GM23338 (cell line): Measurements from ENCODE around the gene BICD2. TPM values are rescaled to one million over a fixed set of nuclear protein-coding genes. Genes with fewer than 3 reads are reported as not detected.

Source experiments
- ATAC-seq: fragments of 200-7000 bp; cut with Tn5 transposase; 3 replicates; pipeline ENCODE4 v1.9.1; 2020
- DNase-seq: peaks from one replicate; pipeline ENCODE4 v3.0.0-alpha.2; 2015; ENCODE audit warnings: low spot score
- H2AFZ ChIP-seq: fragments of 200-600 bp; sonication (generic); 2 replicates; pipeline ENCODE4 v1.8.0; 2016; ENCODE audit warnings: antibody characterized with exemption, mild to moderate bottlenecking, moderate library complexity
- H3F3A ChIP-seq: fragments of 200-600 bp; sonication (generic); replicated peaks from 2 replicates; pipeline ENCODE4 v1.8.0; 2017; ENCODE audit warnings: antibody characterized with exemption, mixed run types, low read depth
- H3K27ac ChIP-seq: fragments of 200-600 bp; sonication (generic); 2 replicates; pipeline ENCODE4 v1.6.1; 2016; ENCODE audit warnings: low read depth
- H3K27me3 ChIP-seq: fragments of 200-600 bp; sonication (generic); 2 replicates; pipeline ENCODE4 v1.8.0; 2016; ENCODE audit warnings: mild to moderate bottlenecking, mixed run types, moderate library complexity; ENCODE audit not compliant: insufficient read depth
- H3K36me3 ChIP-seq: fragments of 200-600 bp; sonication (generic); 2 replicates; pipeline ENCODE4 v1.8.0; 2016; ENCODE audit warnings: mild to moderate bottlenecking; ENCODE audit not compliant: insufficient read depth
- H3K4me1 ChIP-seq: fragments of 200-600 bp; sonication (generic); 2 replicates; pipeline ENCODE4 v1.8.0; 2016; ENCODE audit warnings: mild to moderate bottlenecking, moderate library complexity; ENCODE audit not compliant: insufficient read depth
- H3K4me2 ChIP-seq: fragments of 200-600 bp; sonication (generic); 2 replicates; pipeline ENCODE4 v1.7.1; 2017; ENCODE audit warnings: mixed run types
- H3K4me3 ChIP-seq: fragments of 200-600 bp; sonication (generic); 2 replicates; pipeline ENCODE4 v1.6.1; 2016; ENCODE audit warnings: mixed run types
- H3K79me2 ChIP-seq: fragments of 200-600 bp; sonication (generic); replicated peaks from 2 replicates; pipeline ENCODE4 v1.8.0; 2017; ENCODE audit warnings: mild to moderate bottlenecking; ENCODE audit not compliant: insufficient read depth
- H3K9me2 ChIP-seq: fragments of 200-600 bp; sonication (generic); 2 replicates; pipeline ENCODE4 v1.8.0; 2017; ENCODE audit not compliant: insufficient read depth
- H4K20me1 ChIP-seq: fragments of 200-600 bp; sonication (generic); replicated peaks from 2 replicates; pipeline ENCODE4 v1.8.0; 2017; ENCODE audit warnings: mild to moderate bottlenecking; ENCODE audit not compliant: insufficient read depth
- H3K27ac Mint-ChIP-seq: 2 replicates; pipeline ENCODE4 v1.8.0; 2020; ENCODE audit warnings: inconsistent platforms, mild to moderate bottlenecking, moderate library complexity, mixed read lengths
- H3K27me3 Mint-ChIP-seq: 3 replicates; pipeline ENCODE4 v1.8.0; 2022; ENCODE audit warnings: low read depth, mild to moderate bottlenecking, moderate library complexity, mixed read lengths, inconsistent platforms; ENCODE audit not compliant: insufficient read depth, poor library complexity
- H3K36me3 Mint-ChIP-seq: 3 replicates; pipeline ENCODE4 v1.8.0; 2021; ENCODE audit warnings: low read depth, mild to moderate bottlenecking, inconsistent platforms, moderate library complexity, mixed read lengths
- H3K4me1 Mint-ChIP-seq: 3 replicates; pipeline ENCODE4 v1.8.0; 2020; ENCODE audit warnings: mild to moderate bottlenecking, inconsistent platforms, mixed read lengths
- H3K4me3 Mint-ChIP-seq: 3 replicates; pipeline ENCODE4 v1.8.0; 2021; ENCODE audit warnings: moderate library complexity, mild to moderate bottlenecking, inconsistent platforms, mixed read lengths
- H3K9me3 Mint-ChIP-seq: 3 replicates; pipeline ENCODE4 v1.8.0; 2020; ENCODE audit warnings: moderate library complexity, mild to moderate bottlenecking, inconsistent platforms, mixed read lengths
- CREB1 ChIP-seq: fragments of 250-450 bp; sonication (Bioruptor Pico); IDR thresholded peaks from 2 replicates; pipeline ENCODE4 v1.5.0; 2020; ENCODE audit warnings: low read depth, mild to moderate bottlenecking, moderate library complexity
- EZH2 ChIP-seq: fragments of 200-600 bp; sonication (generic); IDR thresholded peaks from one replicate; pipeline ENCODE4 v1.8.0; 2017; ENCODE audit warnings: antibody characterized with exemption, mild to moderate bottlenecking, low read depth; ENCODE audit not compliant: unreplicated experiment
- EZH2phosphoT487 ChIP-seq: fragments of 200-600 bp; sonication (generic); IDR thresholded peaks from one replicate; pipeline ENCODE4 v1.8.1; 2018; ENCODE audit warnings: antibody characterized with exemption; ENCODE audit not compliant: unreplicated experiment
- JUNB ChIP-seq: IDR thresholded peaks from one replicate; pipeline ENCODE4 v1.6.1; 2016; ENCODE audit warnings: antibody characterized with exemption; ENCODE audit not compliant: unreplicated experiment
- NANOG ChIP-seq: IDR thresholded peaks from 2 replicates; pipeline ENCODE4 v1.6.1; 2016; ENCODE audit warnings: antibody characterized with exemption, borderline replicate concordance
- POLR2AphosphoS5 ChIP-seq: IDR thresholded peaks from 2 replicates; pipeline ENCODE4 v1.6.1; 2016; ENCODE audit warnings: antibody characterized with exemption, low read depth
- STAT1 ChIP-seq: IDR thresholded peaks from one replicate; pipeline ENCODE4 v1.6.1; 2016; ENCODE audit warnings: antibody characterized with exemption; ENCODE audit not compliant: unreplicated experiment
- ZNF114 ChIP-seq: fragments of 250-450 bp; sonication (Bioruptor Pico); IDR thresholded peaks from 2 replicates; pipeline ENCODE4 v1.5.0; 2020; ENCODE audit warnings: mild to moderate bottlenecking, moderate library complexity
- ZNF331 ChIP-seq: fragments of 250-450 bp; sonication (Bioruptor Pico); IDR thresholded peaks from 2 replicates; pipeline ENCODE4 v1.5.0; 2020; ENCODE audit warnings: low read depth, mild to moderate bottlenecking, moderate library complexity
- polyA plus RNA-seq: library from polyadenylated mRNA; unstranded; fragments of >200 nt; fragmentation: Nextera tagmentation; extraction: Ambion mirVana; gene quantifications from 2 replicates; pipeline ENCODE4 v1.2.1, GENCODE V29; 2016
- total RNA-seq: library from RNA; depleted of rRNA; stranded (reverse); fragments of >200 nt; shearing (Covaris generic); gene quantifications from 2 replicates; pipeline ENCODE4 v1.2.3, GENCODE V29; 2014
- TF ChIP-seq, protein P1 (sequence below): fragments of 250-450 bp; sonication (Bioruptor Pico); IDR thresholded peaks from 2 replicates; pipeline ENCODE4 v1.5.0; 2020; ENCODE audit warnings: mild to moderate bottlenecking, moderate library complexity
- TF ChIP-seq, protein P2 (sequence below): IDR thresholded peaks from one replicate; pipeline ENCODE4 v1.6.1; 2018; ENCODE audit warnings: antibody characterized with exemption; ENCODE audit not compliant: unreplicated experiment
- TF ChIP-seq, protein P3 (sequence below): IDR thresholded peaks from 2 replicates; pipeline ENCODE4 v1.6.1; 2016; ENCODE audit warnings: antibody characterized with exemption
- TF ChIP-seq, protein P4 (sequence below), 2 experiments: fragments of 200-600 bp in 1 of 2; sonication (generic) in 1 of 2; conservative IDR thresholded peaks; 2 replicates each; pipeline versions ENCODE4 v1.5.1 to v1.6.1; 2016 to 2017; ENCODE audit warnings: antibody characterized with exemption in 2 of 2, low read depth in 2 of 2, mild to moderate bottlenecking in 2 of 2, moderate library complexity in 1 of 2

BICD2 gene
- total and polyA plus RNA-seq, 2 experiments from 2014 or later: 8.7 to 34.3 TPM

DNA sequence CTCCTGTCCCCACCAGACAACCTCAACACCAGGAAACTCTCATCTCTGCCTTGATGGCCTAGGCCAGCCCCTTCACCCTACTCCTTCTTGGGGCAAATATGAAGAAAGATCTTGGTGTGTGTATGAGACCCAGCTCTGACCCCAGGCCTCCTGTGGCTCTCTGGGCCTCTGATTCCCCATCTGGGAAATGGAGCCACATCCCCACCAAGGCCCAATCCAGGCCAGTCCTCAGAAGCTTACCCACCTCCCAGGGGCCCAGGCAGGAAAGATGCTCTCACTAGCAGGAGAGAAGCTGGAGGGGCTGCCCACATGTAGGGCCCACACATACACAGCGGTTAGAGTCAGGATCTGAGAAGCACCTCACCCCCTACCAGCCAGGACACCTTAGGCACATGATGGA, 38.9 kb downstream of the BICD2 start:
- Histone ChIP-seq H3K4me2 (no peak overlapping the region), H2AFZ (no peak overlapping the region), H3K4me1 (no peaks in the 10 kb centered on the region), H3K9me2 (no peaks in the 10 kb centered on the region), H3K36me3 (peaks cover 5% of the 10 kb centered on the region), H3K4me3 (no peak overlapping the region), H3K79me2 (peaks cover 9% of the 10 kb centered on the region; the same call in 1 of the 2 replicates), H4K20me1 (peaks cover 18% of the 10 kb centered on the region), H3F3A (no peaks in the 10 kb centered on the region), H3K27ac (no peak overlapping the region), H3K27me3 (no peaks in the 10 kb centered on the region)
- DNase-seq (no peak), ATAC-seq (no peak)
- peaks cover 32% of the 10 kb centered on the region for H3K36me3 Mint-ChIP-seq
- H3K4me3 Mint-ChIP-seq: no peak overlapping the region
- H3K27ac Mint-ChIP-seq: no peak overlapping the region
- peaks cover 9% of the 10 kb centered on the region for H3K27me3 Mint-ChIP-seq
- TF ChIP-seq, protein P1, sequence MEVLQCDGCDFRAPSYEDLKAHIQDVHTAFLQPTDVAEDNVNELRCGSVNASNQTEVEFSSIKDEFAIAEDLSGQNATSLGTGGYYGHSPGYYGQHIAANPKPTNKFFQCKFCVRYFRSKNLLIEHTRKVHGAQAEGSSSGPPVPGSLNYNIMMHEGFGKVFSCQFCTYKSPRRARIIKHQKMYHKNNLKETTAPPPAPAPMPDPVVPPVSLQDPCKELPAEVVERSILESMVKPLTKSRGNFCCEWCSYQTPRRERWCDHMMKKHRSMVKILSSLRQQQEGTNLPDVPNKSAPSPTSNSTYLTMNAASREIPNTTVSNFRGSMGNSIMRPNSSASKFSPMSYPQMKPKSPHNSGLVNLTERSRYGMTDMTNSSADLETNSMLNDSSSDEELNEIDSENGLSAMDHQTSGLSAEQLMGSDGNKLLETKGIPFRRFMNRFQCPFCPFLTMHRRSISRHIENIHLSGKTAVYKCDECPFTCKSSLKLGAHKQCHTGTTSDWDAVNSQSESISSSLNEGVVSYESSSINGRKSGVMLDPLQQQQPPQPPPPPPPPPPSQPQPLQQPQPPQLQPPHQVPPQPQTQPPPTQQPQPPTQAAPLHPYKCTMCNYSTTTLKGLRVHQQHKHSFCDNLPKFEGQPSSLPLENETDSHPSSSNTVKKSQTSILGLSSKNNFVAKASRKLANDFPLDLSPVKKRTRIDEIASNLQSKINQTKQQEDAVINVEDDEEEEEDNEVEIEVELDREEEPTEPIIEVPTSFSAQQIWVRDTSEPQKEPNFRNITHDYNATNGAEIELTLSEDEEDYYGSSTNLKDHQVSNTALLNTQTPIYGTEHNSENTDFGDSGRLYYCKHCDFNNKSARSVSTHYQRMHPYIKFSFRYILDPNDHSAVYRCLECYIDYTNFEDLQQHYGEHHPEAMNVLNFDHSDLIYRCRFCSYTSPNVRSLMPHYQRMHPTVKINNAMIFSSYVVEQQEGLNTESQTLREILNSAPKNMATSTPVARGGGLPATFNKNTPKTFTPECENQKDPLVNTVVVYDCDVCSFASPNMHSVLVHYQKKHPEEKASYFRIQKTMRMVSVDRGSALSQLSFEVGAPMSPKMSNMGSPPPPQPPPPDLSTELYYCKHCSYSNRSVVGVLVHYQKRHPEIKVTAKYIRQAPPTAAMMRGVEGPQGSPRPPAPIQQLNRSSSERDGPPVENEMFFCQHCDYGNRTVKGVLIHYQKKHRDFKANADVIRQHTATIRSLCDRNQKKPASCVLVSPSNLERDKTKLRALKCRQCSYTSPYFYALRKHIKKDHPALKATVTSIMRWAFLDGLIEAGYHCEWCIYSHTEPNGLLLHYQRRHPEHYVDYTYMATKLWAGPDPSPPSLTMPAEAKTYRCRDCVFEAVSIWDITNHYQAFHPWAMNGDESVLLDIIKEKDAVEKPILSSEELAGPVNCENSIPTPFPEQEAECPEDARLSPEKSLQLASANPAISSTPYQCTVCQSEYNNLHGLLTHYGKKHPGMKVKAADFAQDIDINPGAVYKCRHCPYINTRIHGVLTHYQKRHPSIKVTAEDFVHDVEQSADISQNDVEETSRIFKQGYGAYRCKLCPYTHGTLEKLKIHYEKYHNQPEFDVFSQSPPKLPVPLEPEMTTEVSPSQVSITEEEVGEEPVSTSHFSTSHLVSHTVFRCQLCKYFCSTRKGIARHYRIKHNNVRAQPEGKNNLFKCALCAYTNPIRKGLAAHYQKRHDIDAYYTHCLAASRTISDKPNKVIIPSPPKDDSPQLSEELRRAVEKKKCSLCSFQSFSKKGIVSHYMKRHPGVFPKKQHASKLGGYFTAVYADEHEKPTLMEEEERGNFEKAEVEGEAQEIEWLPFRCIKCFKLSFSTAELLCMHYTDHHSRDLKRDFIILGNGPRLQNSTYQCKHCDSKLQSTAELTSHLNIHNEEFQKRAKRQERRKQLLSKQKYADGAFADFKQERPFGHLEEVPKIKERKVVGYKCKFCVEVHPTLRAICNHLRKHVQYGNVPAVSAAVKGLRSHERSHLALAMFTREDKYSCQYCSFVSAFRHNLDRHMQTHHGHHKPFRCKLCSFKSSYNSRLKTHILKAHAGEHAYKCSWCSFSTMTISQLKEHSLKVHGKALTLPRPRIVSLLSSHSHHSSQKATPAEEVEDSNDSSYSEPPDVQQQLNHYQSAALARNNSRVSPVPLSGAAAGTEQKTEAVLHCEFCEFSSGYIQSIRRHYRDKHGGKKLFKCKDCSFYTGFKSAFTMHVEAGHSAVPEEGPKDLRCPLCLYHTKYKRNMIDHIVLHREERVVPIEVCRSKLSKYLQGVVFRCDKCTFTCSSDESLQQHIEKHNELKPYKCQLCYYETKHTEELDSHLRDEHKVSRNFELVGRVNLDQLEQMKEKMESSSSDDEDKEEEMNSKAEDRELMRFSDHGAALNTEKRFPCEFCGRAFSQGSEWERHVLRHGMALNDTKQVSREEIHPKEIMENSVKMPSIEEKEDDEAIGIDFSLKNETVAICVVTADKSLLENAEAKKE (CRISPR knock-in tag): no peak
- TF ChIP-seq, protein P2, sequence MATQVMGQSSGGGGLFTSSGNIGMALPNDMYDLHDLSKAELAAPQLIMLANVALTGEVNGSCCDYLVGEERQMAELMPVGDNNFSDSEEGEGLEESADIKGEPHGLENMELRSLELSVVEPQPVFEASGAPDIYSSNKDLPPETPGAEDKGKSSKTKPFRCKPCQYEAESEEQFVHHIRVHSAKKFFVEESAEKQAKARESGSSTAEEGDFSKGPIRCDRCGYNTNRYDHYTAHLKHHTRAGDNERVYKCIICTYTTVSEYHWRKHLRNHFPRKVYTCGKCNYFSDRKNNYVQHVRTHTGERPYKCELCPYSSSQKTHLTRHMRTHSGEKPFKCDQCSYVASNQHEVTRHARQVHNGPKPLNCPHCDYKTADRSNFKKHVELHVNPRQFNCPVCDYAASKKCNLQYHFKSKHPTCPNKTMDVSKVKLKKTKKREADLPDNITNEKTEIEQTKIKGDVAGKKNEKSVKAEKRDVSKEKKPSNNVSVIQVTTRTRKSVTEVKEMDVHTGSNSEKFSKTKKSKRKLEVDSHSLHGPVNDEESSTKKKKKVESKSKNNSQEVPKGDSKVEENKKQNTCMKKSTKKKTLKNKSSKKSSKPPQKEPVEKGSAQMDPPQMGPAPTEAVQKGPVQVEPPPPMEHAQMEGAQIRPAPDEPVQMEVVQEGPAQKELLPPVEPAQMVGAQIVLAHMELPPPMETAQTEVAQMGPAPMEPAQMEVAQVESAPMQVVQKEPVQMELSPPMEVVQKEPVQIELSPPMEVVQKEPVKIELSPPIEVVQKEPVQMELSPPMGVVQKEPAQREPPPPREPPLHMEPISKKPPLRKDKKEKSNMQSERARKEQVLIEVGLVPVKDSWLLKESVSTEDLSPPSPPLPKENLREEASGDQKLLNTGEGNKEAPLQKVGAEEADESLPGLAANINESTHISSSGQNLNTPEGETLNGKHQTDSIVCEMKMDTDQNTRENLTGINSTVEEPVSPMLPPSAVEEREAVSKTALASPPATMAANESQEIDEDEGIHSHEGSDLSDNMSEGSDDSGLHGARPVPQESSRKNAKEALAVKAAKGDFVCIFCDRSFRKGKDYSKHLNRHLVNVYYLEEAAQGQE: no peak
- no peak for TF ChIP-seq ZNF114 (CRISPR knock-in tag)
- no peak for TF ChIP-seq POLR2AphosphoS5
- no peak for TF ChIP-seq EZH2
- TF ChIP-seq, protein P3, sequence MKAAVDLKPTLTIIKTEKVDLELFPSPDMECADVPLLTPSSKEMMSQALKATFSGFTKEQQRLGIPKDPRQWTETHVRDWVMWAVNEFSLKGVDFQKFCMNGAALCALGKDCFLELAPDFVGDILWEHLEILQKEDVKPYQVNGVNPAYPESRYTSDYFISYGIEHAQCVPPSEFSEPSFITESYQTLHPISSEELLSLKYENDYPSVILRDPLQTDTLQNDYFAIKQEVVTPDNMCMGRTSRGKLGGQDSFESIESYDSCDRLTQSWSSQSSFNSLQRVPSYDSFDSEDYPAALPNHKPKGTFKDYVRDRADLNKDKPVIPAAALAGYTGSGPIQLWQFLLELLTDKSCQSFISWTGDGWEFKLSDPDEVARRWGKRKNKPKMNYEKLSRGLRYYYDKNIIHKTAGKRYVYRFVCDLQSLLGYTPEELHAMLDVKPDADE: no peak
- TF ChIP-seq NANOG: no peak
- no peak for TF ChIP-seq EZH2phosphoT487
- TF ChIP-seq STAT1: no peak
- TF ChIP-seq, protein P4, sequence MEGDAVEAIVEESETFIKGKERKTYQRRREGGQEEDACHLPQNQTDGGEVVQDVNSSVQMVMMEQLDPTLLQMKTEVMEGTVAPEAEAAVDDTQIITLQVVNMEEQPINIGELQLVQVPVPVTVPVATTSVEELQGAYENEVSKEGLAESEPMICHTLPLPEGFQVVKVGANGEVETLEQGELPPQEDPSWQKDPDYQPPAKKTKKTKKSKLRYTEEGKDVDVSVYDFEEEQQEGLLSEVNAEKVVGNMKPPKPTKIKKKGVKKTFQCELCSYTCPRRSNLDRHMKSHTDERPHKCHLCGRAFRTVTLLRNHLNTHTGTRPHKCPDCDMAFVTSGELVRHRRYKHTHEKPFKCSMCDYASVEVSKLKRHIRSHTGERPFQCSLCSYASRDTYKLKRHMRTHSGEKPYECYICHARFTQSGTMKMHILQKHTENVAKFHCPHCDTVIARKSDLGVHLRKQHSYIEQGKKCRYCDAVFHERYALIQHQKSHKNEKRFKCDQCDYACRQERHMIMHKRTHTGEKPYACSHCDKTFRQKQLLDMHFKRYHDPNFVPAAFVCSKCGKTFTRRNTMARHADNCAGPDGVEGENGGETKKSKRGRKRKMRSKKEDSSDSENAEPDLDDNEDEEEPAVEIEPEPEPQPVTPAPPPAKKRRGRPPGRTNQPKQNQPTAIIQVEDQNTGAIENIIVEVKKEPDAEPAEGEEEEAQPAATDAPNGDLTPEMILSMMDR (conservative IDR thresholded peaks at IDR 0.05; ENCODE audit: low read depth in 2 of 2): no peak
- no peak for TF ChIP-seq ZNF331 (CRISPR knock-in tag)
- no peak for TF ChIP-seq CREB1 (CRISPR knock-in tag)
- no peak for TF ChIP-seq JUNB
- H3K4me1 Mint-ChIP-seq: no peaks in the 10 kb centered on the region; the same call in 2 of the 3 replicates
- no peaks in the 10 kb centered on the region for H3K9me3 Mint-ChIP-seq
